Small intestine (tissue), 16 donors: Measurements from ENCODE around the gene KRTAP10-10. TPM values are rescaled to one million over a fixed set of nuclear protein-coding genes. Genes with fewer than 3 reads are reported as not detected.
"Not testable (repeated sequence)": the region's sequence is repeated elsewhere in the genome, so short reads cannot be mapped to it uniquely, and the experiment has no call there.

ENCODE experiments used
- DNase-seq, 2 donors: peaks; one replicate each; pipeline versions ENCODE4 v3.0.0 to v3.0.0-alpha.2; 2013
- FAIRE-seq: peaks from 2 replicates; lab custom pipeline; 2012; peaks lifted over from hg19 to GRCh38; lab: Jason Lieb, UNC
- H3K27ac ChIP-seq, 3 donors: one replicate each; pipeline ENCODE4 v1.5.1; 2013; ENCODE audit warnings: low read length in 2 of 3, mild to moderate bottlenecking in 2 of 3, control low read depth in 1 of 3, inconsistent platforms in 1 of 3, low read depth in 1 of 3, moderate library complexity in 1 of 3
- H3K27me3 ChIP-seq, 3 donors: one replicate each; pipeline ENCODE4 v1.6.1; 2013; ENCODE audit warnings: low read length in 3 of 3, inconsistent platforms in 1 of 3; ENCODE audit not compliant: control insufficient read depth in 3 of 3, insufficient read depth in 3 of 3
- H3K36me3 ChIP-seq, 3 donors: one replicate each; pipeline ENCODE4 v1.6.1; 2013; ENCODE audit warnings: low read length in 3 of 3, inconsistent platforms in 1 of 3, low read depth in 1 of 3, mild to moderate bottlenecking in 1 of 3, moderate library complexity in 1 of 3; ENCODE audit not compliant: control insufficient read depth in 3 of 3, insufficient read depth in 2 of 3
- H3K4me1 ChIP-seq, 3 donors: one replicate each; pipeline ENCODE4 v1.6.1; 2013; ENCODE audit warnings: low read length in 2 of 3, inconsistent platforms in 1 of 3, low read depth in 1 of 3, mild to moderate bottlenecking in 1 of 3, moderate library complexity in 1 of 3; ENCODE audit not compliant: control insufficient read depth in 3 of 3, insufficient read depth in 2 of 3
- H3K4me3 ChIP-seq, 3 donors: one replicate each; pipeline ENCODE4 v1.5.1; 2013; ENCODE audit warnings: low read length in 3 of 3, control low read depth in 1 of 3, inconsistent platforms in 1 of 3, low read depth in 1 of 3, mild to moderate bottlenecking in 1 of 3, moderate library complexity in 1 of 3
- H3K9me3 ChIP-seq, 2 donors: one replicate each; pipeline ENCODE4 v1.6.1; 2013; ENCODE audit warnings: low read depth in 1 of 2, low read length in 1 of 2; ENCODE audit not compliant: control insufficient read depth in 2 of 2, insufficient read depth in 1 of 2
- WGBS, 3 donors: extraction: QIAGEN DNeasy Blood & Tissue Kit; methylation state at CpG; one replicate each; pipeline ENCODE4 v1.1.7; 2013; 5-methylcytosine and 5-hydroxymethylcytosine counted together
- long read RNA-seq, 10 donors: transcript quantifications; one replicate each; lab custom pipeline, GENCODE V29; 2026
- polyA plus RNA-seq, 4 donors: library from polyadenylated mRNA; stranded (reverse) in 3 of 4; unstranded in 1 of 4; fragments of 200-250 nt in 3 of 4; fragments of 120-200 nt in 1 of 4; gene quantifications; one replicate each; pipeline versions ENCODE4 v1.2.1 to v1.2.3, GENCODE V29; 2013
- donor health status: healthy with polysubstance abuse.
- donor health status: control.
- donor health status: control.
- donor health status: Bipolar disorder and iron deficiency.
- donor health status: healthy.

The KRTAP10-10 gene, protein sequence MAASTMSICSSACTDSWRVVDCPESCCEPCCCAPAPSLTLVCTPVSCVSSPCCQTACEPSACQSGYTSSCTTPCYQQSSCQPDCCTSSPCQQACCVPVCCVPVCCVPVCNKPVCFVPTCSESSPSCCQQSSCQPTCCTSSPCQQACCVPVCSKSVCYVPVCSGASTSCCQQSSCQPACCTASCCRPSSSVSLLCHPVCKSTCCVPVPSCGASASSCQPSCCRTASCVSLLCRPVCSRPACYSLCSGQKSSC
- polyA plus RNA-seq: not detected
- long read RNA-seq, donor 1: 0 reads
- long read RNA-seq, donor 2: 0 reads
- long read RNA-seq, donor 3: 0 reads
- long read RNA-seq, donor 4: 0 reads
- long read RNA-seq, donor 5: 0 reads
- long read RNA-seq, donor 6: 0 reads
- long read RNA-seq, donor 7: 0 reads
- long read RNA-seq, donor 8: 0 reads
- long read RNA-seq, donor 9: 0 reads
- long read RNA-seq, donor 10: 0 reads

GRCh38 chr21:44637018-44637850, at the start of gene KRTAP10-10:
Gene KRTAP10-10, plus strand, starts transcription at chr21:44637356. Its CDS starts 62 bp downstream, at chr21:44637418.
- Histone ChIP-seq H3K4me3 (no peak within 1 kb of the TSS), H3K36me3 (no peaks in the 10 kb centered on the region), H3K9me3 (peaks cover 0 to 5% of the 10 kb centered on the region in 2 donors), H3K27ac (no peak within 1 kb of the TSS), H3K27me3 (no peaks in the 10 kb centered on the region), H3K4me1 (no peaks in the 10 kb centered on the region)
- DNase-seq: no peak
- 50 to 58% (median 54%) methylated on average over 11 to 21 of the region's 21 CpGs for WGBS, 3 donors
- no peak for FAIRE-seq

DNA sequence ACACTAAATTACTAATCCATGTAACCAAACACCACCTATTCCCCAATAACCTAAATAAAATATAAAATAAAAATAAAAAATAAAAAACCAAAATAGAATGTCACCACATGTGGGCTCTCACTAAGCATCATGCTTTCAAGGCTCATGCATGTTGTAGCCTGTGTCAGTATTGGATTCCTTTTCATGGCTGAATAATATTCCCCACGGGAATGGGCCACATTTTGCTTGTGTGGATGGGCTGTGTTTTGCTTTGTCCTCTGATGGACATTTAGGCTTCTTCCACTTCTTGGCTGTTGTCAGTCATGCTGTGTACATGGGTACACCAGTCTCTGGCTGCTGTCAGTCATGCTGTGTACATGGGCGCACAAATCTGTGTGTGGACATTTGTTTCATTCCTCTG, 48.1 kb upstream of the KRTAP10-10 start:
- Histone ChIP-seq H3K27me3 (peaks cover 0 to 7% (median 6%) of the 10 kb centered on the region in 3 donors), H3K27ac (no peak overlapping the region), H3K9me3 (no peaks in the 10 kb centered on the region), H3K36me3 (no peaks in the 10 kb centered on the region), H3K4me3 (no peak overlapping the region), H3K4me1 (no peaks in the 10 kb centered on the region)
- DNase-seq (no peak), FAIRE-seq (no peak)
- WGBS, 3 donors: 89 to 93% (median 90%) methylated on average over 2 of the region's 2 CpGs

DNA sequence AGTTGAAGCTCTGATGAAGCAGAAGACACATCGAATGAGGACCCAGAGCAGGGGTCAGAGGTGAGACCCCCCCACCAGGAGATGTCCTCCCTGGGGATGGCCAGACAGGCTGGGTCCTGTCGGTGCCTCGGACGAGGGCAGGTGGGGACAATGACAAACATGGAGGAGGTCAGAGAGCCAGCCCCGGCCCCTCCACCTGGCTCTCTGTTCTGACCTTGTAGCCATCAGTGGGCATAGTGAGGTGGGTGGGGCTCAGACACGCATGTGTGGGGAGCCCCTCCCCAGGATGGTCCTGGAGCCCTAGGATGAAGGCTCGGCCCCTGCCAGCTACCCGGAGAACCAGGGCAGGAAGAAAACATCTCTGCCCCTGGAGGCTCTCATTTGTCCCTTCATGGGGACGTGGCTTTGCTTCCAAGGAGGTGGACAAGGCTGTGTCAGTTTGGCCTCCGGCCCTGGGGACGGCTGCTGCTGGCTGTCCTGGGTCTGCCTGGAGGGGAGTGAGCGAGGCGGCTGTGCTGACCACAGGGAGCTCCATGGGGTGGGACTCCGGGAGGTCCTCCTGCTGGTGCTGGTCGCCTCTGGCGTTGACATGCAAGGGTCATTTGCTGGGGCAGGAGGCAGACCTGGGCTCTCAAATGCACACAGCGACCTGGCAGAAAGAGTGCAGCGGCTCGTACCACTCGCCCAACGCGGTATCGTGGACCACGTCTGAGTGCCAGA, 47.4 kb upstream of the KRTAP10-10 start:
- Histone ChIP-seq H3K27me3 (peaks cover 0 to 7% (median 6%) of the 10 kb centered on the region in 3 donors), H3K4me1 (no peaks in the 10 kb centered on the region), H3K27ac (no peak overlapping the region), H3K36me3 (no peaks in the 10 kb centered on the region), H3K4me3 (no peak overlapping the region), H3K9me3 (no peaks in the 10 kb centered on the region)
- WGBS, 3 donors: 68 to 76% (median 71%) methylated on average over 22 to 24 of the region's 24 CpGs
- DNase-seq (no peak), FAIRE-seq (no peak)

DNA sequence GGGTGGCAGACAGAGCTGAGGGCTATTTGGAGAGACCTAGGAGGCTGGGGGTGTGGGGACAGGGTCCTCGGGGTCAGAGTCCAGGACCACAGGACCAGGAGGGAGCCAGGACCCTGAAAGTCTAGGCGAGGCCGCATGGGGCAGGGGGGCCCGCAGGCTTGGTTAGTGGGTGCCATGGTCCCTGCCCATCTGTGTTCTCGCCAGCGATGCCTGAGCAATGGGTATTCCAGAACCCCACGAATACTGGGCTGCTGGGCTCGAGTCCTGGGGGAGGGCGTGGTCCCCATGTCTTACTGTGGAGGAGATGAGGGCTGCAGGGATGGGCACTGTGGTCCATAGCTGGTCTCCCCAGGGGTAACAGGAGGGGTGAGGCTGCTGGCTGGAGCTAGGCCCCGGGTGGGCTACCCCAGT, 46.8 kb upstream of the KRTAP10-10 start:
- no peak overlapping the region for H3K27ac ChIP-seq
- peaks cover 0 to 6% (median 5%) of the 10 kb centered on the region in 3 donors for H3K27me3 ChIP-seq
- no peaks in the 10 kb centered on the region for H3K4me1 ChIP-seq
- no peak for FAIRE-seq
- WGBS, 3 donors: 59 to 80% (median 71%) methylated on average over 8 to 10 of the region's 10 CpGs
- no peaks in the 10 kb centered on the region for H3K36me3 ChIP-seq
- no peaks in the 10 kb centered on the region for H3K9me3 ChIP-seq
- H3K4me3 ChIP-seq: no peak overlapping the region
- no peak for DNase-seq

GRCh38 chr21:44590897-44591800, 46.0 kb upstream of the KRTAP10-10 start:
- 50 to 66% (median 52%) methylated on average over 13 to 18 of the region's 19 CpGs for WGBS, 3 donors
- FAIRE-seq, H3K4me1 ChIP-seq, H3K27ac ChIP-seq, DNase-seq, H3K36me3 ChIP-seq, H3K27me3 ChIP-seq, H3K9me3 ChIP-seq, H3K4me3 ChIP-seq: not testable (repeated sequence)

DNA sequence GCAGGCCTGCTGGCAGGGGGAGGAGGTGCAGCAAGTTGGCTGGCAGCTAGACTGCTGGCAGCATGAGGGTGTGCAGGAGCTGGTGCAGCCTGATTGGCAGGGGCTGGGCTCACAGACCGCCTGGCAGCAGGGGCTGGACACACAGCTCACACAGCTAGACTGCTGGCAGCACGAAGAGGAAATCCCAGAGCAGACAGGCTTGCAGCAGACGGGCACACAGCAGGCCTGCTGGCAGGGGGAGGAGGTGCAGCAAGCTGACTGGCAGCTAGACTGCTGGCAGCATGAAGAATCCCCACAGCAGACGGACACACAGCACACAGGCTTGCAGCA, 45.4 kb upstream of the KRTAP10-10 start:
- not testable (repeated sequence) for H3K4me1 ChIP-seq, H3K27ac ChIP-seq, H3K27me3 ChIP-seq, H3K36me3 ChIP-seq, H3K4me3 ChIP-seq, FAIRE-seq, H3K9me3 ChIP-seq, DNase-seq
- WGBS, 3 donors: 20 to 59% (median 42%) methylated on average over 4 of the region's 4 CpGs

- FAIRE-seq: no peak
- DNase-seq: no peak
Observed at GRCh38 chr21:44592446-44593311, 44.5 kb upstream of the KRTAP10-10 start, which contains the start of gene KRTAP10-6. Gene KRTAP10-6, minus strand, starts transcription at chr21:44592505. Its CDS starts 21 bp downstream, at chr21:44592484.

More at GRCh38 chr21:44592446-44593311, 44.5 kb upstream of the KRTAP10-10 start, which contains the start of gene KRTAP10-6:
- Histone ChIP-seq H3K4me3 (no peak within 1 kb of the TSS), H3K27ac (no peak within 1 kb of the TSS), H3K9me3 (no peaks in the 10 kb centered on the region), H3K4me1 (no peaks in the 10 kb centered on the region), H3K36me3 (no peaks in the 10 kb centered on the region), H3K27me3 (peaks cover 0 to 6% (median 4%) of the 10 kb centered on the region in 3 donors)
- 55 to 61% (median 61%) methylated on average over 31 to 33 of the region's 33 CpGs for WGBS, 3 donors
